HG03280 (cell line): ENCODE data around the gene ZNF507.

Source experiments
- ATAC-seq: cut with Tn5 transposase; IDR thresholded peaks from one replicate; pipeline ENCODE4 v1.9.1; 2021; ENCODE audit warnings: mild to moderate bottlenecking, moderate library complexity; ENCODE audit not compliant: unreplicated experiment

The ZNF507 gene

GRCh38 chr19:32339423-32339822 lies 6.0 kb upstream of the ZNF507 start:
- ATAC-seq: no peak

- ATAC-seq: no peak
Measured at GRCh38 chr19:32339988-32340874, 5.2 kb upstream of the ZNF507 start.

- no peak for ATAC-seq
Measured at GRCh38 chr19:32342695-32343094, 2.7 kb upstream of the ZNF507 start.

GRCh38 chr19:32343550-32344262 lies 1.7 kb upstream of the ZNF507 start:
- ATAC-seq: no peak

GRCh38 chr19:32346901-32347300 lies 1.5 kb downstream of the ZNF507 start:
- no peak for ATAC-seq

GRCh38 chr19:32347573-32347972 lies 2.2 kb downstream of the ZNF507 start:
- no peak for ATAC-seq

- ATAC-seq: no peak
Measured at GRCh38 chr19:32349051-32349450, 3.6 kb downstream of the ZNF507 start.

- ATAC-seq: no peak
Measured at GRCh38 chr19:32349724-32350470, 4.5 kb downstream of the ZNF507 start.

- no peak for ATAC-seq
Measured at GRCh38 chr19:32350471-32350865, 5.1 kb downstream of the ZNF507 start.

GRCh38 chr19:32350987-32351348 lies 5.6 kb downstream of the ZNF507 start:
- no peak for ATAC-seq

GRCh38 chr19:32352241-32352630 lies 6.8 kb downstream of the ZNF507 start:
- no peak for ATAC-seq

GRCh38 chr19:32354345-32354744 lies 8.9 kb downstream of the ZNF507 start:
- no peak for ATAC-seq

- ATAC-seq: no peak
Measured at GRCh38 chr19:32355309-32355708, 9.9 kb downstream of the ZNF507 start.

GRCh38 chr19:32357720-32358119 lies 12.3 kb downstream of the ZNF507 start:
- ATAC-seq: no peak

GRCh38 chr19:32358321-32358720 lies 12.9 kb downstream of the ZNF507 start:
- ATAC-seq: no peak

- no peak for ATAC-seq
Measured at GRCh38 chr19:32359581-32359980, 14.2 kb downstream of the ZNF507 start.

- no peak for ATAC-seq
Measured at GRCh38 chr19:32361574-32362317, 16.3 kb downstream of the ZNF507 start.

- no peak for ATAC-seq
Measured at GRCh38 chr19:32362318-32362691, 16.9 kb downstream of the ZNF507 start.

GRCh38 chr19:32363175-32363574 lies 17.8 kb downstream of the ZNF507 start:
- no peak for ATAC-seq

GRCh38 chr19:32363632-32364031 lies 18.2 kb downstream of the ZNF507 start:
- no peak for ATAC-seq

GRCh38 chr19:32364040-32364439 lies 18.6 kb downstream of the ZNF507 start:
- no peak for ATAC-seq
